GM20431 (cell line): ENCODE results near the gene CES3.

Source experiments
- in situ Hi-C: fragments of 300-500 bp; cut with MseI, MboI; formaldehyde crosslinking; loops from one replicate; pipeline ENCODE4 v1.15.0; 2020; ENCODE audit warnings: low sequenced_read_pairs; ENCODE audit not compliant: unreplicated experiment

The CES3 gene

GRCh38 chr16:66961065-66961744 is at the start of gene CES3:
CES3 (plus strand) TSS chr16:66961266; CDS start chr16:66961308, 42 bp downstream.
- in situ Hi-C loops: no loop called here

- in situ Hi-C loops: no loop called here
Observed at GRCh38 chr16:66911801-66912200, 49.3 kb upstream of the CES3 start.

- in situ Hi-C loops: no loop called here
Observed at GRCh38 chr16:66913081-66913480, 48.0 kb upstream of the CES3 start.

- in situ Hi-C loops: no loop called here
Observed at GRCh38 chr16:66913711-66914110, 47.4 kb upstream of the CES3 start.

GRCh38 chr16:66914541-66914940 is 46.5 kb upstream of the CES3 start:
- in situ Hi-C loops: no loop called here

- in situ Hi-C loops: no loop called here
Observed at GRCh38 chr16:66915041-66915440, 46.0 kb upstream of the CES3 start.

- in situ Hi-C loops: no loop called here
Observed at GRCh38 chr16:66916518-66916917, 44.5 kb upstream of the CES3 start.

- in situ Hi-C loops: no loop called here
Observed at GRCh38 chr16:66917741-66918140, 43.3 kb upstream of the CES3 start.

GRCh38 chr16:66918355-66918754 is 42.7 kb upstream of the CES3 start:
- in situ Hi-C loops: no loop called here

- in situ Hi-C loops: no loop called here
Observed at GRCh38 chr16:66918803-66919568, 42.1 kb upstream of the CES3 start, which contains the start of gene CDH16. CDH16 (minus strand) TSS chr16:66918885; CDS start chr16:66918065, 820 bp downstream.

- in situ Hi-C loops: no loop called here
Observed at GRCh38 chr16:66919569-66920298, 41.3 kb upstream of the CES3 start.

GRCh38 chr16:66920299-66920590 is 40.8 kb upstream of the CES3 start:
- in situ Hi-C loops: no loop called here

GRCh38 chr16:66920924-66921680 is 40.0 kb upstream of the CES3 start:
- in situ Hi-C loops: no loop called here

GRCh38 chr16:66921729-66922450 is 39.2 kb upstream of the CES3 start:
- in situ Hi-C loops: no loop called here

- in situ Hi-C loops: no loop called here
Observed at GRCh38 chr16:66923247-66923731, 37.8 kb upstream of the CES3 start.

GRCh38 chr16:66923866-66924265 is 37.2 kb upstream of the CES3 start:
- in situ Hi-C loops: no loop called here

GRCh38 chr16:66924527-66925321 is 36.3 kb upstream of the CES3 start:
- in situ Hi-C loops: no loop called here

- in situ Hi-C loops: no loop called here
Observed at GRCh38 chr16:66925322-66925840, 35.7 kb upstream of the CES3 start, which contains the start of gene RRAD. RRAD (minus strand) TSS chr16:66925535; CDS start chr16:66925179, 356 bp downstream.
